Measurements from ENCODE around the gene MIS12.

Gene MIS12

GRCh38 chr17:5486206-5487124 is at the start of gene MIS12:
Gene MIS12, plus strand, starts transcription at chr17:5486566. Its CDS starts 2,297 bp downstream, at chr17:5488863.
- TF ChIP-seq CTCF (IDR thresholded peaks at IDR 0.05; ENCODE audit: low read depth, low read length), result no peak
- H3K4me3 ChIP-seq (replicated peaks in 1 of 2; ENCODE audit: low read depth in 2 of 2, low read length in 2 of 2), result peak within 1 kb of the TSS; percentile 90 to 95
- DNase-seq (ENCODE audit: low read depth in 2 of 2), result peak; percentile 100

- no peak for TF ChIP-seq CTCF (IDR thresholded peaks at IDR 0.05; ENCODE audit: low read depth, low read length)
- H3K4me3 ChIP-seq (replicated peaks in 1 of 2; ENCODE audit: low read depth in 2 of 2, low read length in 2 of 2), result peak overlapping the region; percentile 69 to 80
- DNase-seq (ENCODE audit: low read depth in 2 of 2), result peak in 1 of 2 donors; percentile 35
Observed at GRCh38 chr17:5437721-5438317, 48.5 kb upstream of the MIS12 start.

GRCh38 chr17:5438716-5439445 is 47.5 kb upstream of the MIS12 start, which contains the start of gene C1QBP:
Gene C1QBP, minus strand, starts transcription at chr17:5439155. Its CDS starts 82 bp downstream, at chr17:5439073.
- DNase-seq (ENCODE audit: low read depth in 2 of 2), result peak; percentile 94 to 95
- TF ChIP-seq CTCF (IDR thresholded peaks at IDR 0.05; ENCODE audit: low read depth, low read length), result peak; percentile 86
- peak within 1 kb of the TSS; percentile 69 to 80 for H3K4me3 ChIP-seq (replicated peaks in 1 of 2; ENCODE audit: low read depth in 2 of 2, low read length in 2 of 2)

GRCh38 chr17:5439446-5439764 is 47.0 kb upstream of the MIS12 start:
- TF ChIP-seq CTCF (IDR thresholded peaks at IDR 0.05; ENCODE audit: low read depth, low read length), result no peak
- peak overlapping the region in 1 of 2 donors; percentile 16 for H3K4me3 ChIP-seq (replicated peaks in 1 of 2; ENCODE audit: low read depth in 2 of 2, low read length in 2 of 2)
- DNase-seq (ENCODE audit: low read depth in 2 of 2), result no peak

GRCh38 chr17:5443728-5444127 is 42.6 kb upstream of the MIS12 start:
- no peak overlapping the region for H3K4me3 ChIP-seq (replicated peaks in 1 of 2; ENCODE audit: low read depth in 2 of 2, low read length in 2 of 2)
- DNase-seq (ENCODE audit: low read depth in 2 of 2), result no peak
- no peak for TF ChIP-seq CTCF (IDR thresholded peaks at IDR 0.05; ENCODE audit: low read depth, low read length)

- no peak overlapping the region for H3K4me3 ChIP-seq (replicated peaks in 1 of 2; ENCODE audit: low read depth in 2 of 2, low read length in 2 of 2)
- no peak for TF ChIP-seq CTCF (IDR thresholded peaks at IDR 0.05; ENCODE audit: low read depth, low read length)
- DNase-seq (ENCODE audit: low read depth in 2 of 2), result no peak
Observed at GRCh38 chr17:5444209-5444608, 42.2 kb upstream of the MIS12 start.
